ENCODE measurements around the gene APOL5. TPM values are rescaled to one million over a fixed set of nuclear protein-coding genes. Genes with fewer than 3 reads are reported as not detected.

APOL5 gene
- total and polyA plus RNA-seq, 10 of the 15 experiments (the other 5 are each of a cell fraction or from before 2014, with no cell fraction given): not detected

- in situ Hi-C loops (cut with MboI): no loop called here
- H2AFZ ChIP-seq (ENCODE audit: control insufficient read depth, low read depth, low read length): no peak overlapping the region
- no peaks in the 10 kb centered on the region for H3K4me1 ChIP-seq (ENCODE audit: control insufficient read depth, insufficient read depth, low read length)
- TF ChIP-seq MAX (IDR thresholded peaks at IDR 0.05; ENCODE audit: low read depth, low read length) (no peak), POLR2AphosphoS5 (IDR thresholded peaks at IDR 0.05; ENCODE audit: low read length) (no peak), SRF (IDR thresholded peaks at IDR 0.05; ENCODE audit: low read depth in 2 of 2, low read length in 2 of 2) (no peak), SIX5 (IDR thresholded peaks at IDR 0.05; ENCODE audit: low read depth, low read length, severe bottlenecking) (no peak)
- H3K4me2 ChIP-seq (ENCODE audit: control insufficient read depth, insufficient read depth): no peak overlapping the region
- SMC1A ChIA-PET (ENCODE audit: uncharacterized antibody, unreplicated experiment): no interaction called here
- DNase-seq (ENCODE audit: low read depth, low spot score) (no peak), FAIRE-seq (no peak), ATAC-seq (no peak)
- no peaks in the 10 kb centered on the region for H3K9me3 ChIP-seq (replicated peaks; ENCODE audit: control insufficient read depth, insufficient read depth, low read length)
- H3K36me3 ChIP-seq (ENCODE audit: control insufficient read depth in 2 of 2, insufficient read depth in 2 of 2, low read length in 1 of 2): no peaks in the 10 kb centered on the region
- BruUV-seq (replicated peaks): no TSS peak
- POLR2A ChIA-PET: interaction anchor here (0.7 kb wide), 1 partner anchor 309 kb away, joined by 4 read pairs; no protein-coding TSS in a partner anchor
- H3K79me2 ChIP-seq (ENCODE audit: control insufficient read depth, insufficient read depth, low read length): no peaks in the 10 kb centered on the region
- no peaks in the 10 kb centered on the region for H4K20me1 ChIP-seq (ENCODE audit: control insufficient read depth, insufficient read depth)
- 35% methylated on average over 3 of the region's 3 CpGs for WGBS (ENCODE audit: insufficient coverage, insufficient replicate concordance, low lambda C conversion rate, missing lambda C conversion rate)
- RAD21 ChIA-PET (ENCODE audit: unreplicated experiment): no interaction called here
- no peak overlapping the region for H3K9ac ChIP-seq (ENCODE audit: control insufficient read depth, insufficient read depth, low read length)
- H3K4me3 ChIP-seq: no peak overlapping the region
- H3K27me3 ChIP-seq (replicated peaks in 1 of 2; ENCODE audit: control insufficient read depth in 2 of 2, insufficient read depth in 2 of 2, low read length in 1 of 2): no peaks in the 10 kb centered on the region
- intact Hi-C loops (cut with micrococcal nuclease; ENCODE audit: unreplicated experiment): no loop called here
- CTCF ChIA-PET: interaction anchor here (0.6 to 0.7 kb wide), 2 partner anchors 57 to 85 kb away, joined by 3 read pairs; partner anchors contain the start of gene APOL6
- no peak overlapping the region for H3K27ac ChIP-seq (ENCODE audit: control insufficient read depth, insufficient read depth)
Observed at GRCh38 chr22:35705141-35705540, 12.5 kb upstream of the APOL5 start.

GRCh38 chr22:35708453-35708852 is 9.2 kb upstream of the APOL5 start:
- Histone ChIP-seq H3K4me1 (ENCODE audit: control insufficient read depth, insufficient read depth, low read length) (no peaks in the 10 kb centered on the region), H3K36me3 (ENCODE audit: control insufficient read depth in 2 of 2, insufficient read depth in 2 of 2, low read length in 1 of 2) (no peaks in the 10 kb centered on the region), H4K20me1 (ENCODE audit: control insufficient read depth, insufficient read depth) (no peaks in the 10 kb centered on the region), H3K4me3 (no peak overlapping the region), H2AFZ (ENCODE audit: control insufficient read depth, low read depth, low read length) (no peak overlapping the region), H3K4me2 (ENCODE audit: control insufficient read depth, insufficient read depth) (no peak overlapping the region), H3K27ac (ENCODE audit: control insufficient read depth, insufficient read depth) (no peak overlapping the region), H3K9me3 (replicated peaks; ENCODE audit: control insufficient read depth, insufficient read depth, low read length) (no peaks in the 10 kb centered on the region), H3K9ac (ENCODE audit: control insufficient read depth, insufficient read depth, low read length) (no peak overlapping the region), H3K79me2 (ENCODE audit: control insufficient read depth, insufficient read depth, low read length) (no peaks in the 10 kb centered on the region), H3K27me3 (replicated peaks in 1 of 2; ENCODE audit: control insufficient read depth in 2 of 2, insufficient read depth in 2 of 2, low read length in 1 of 2) (no peaks in the 10 kb centered on the region)
- intact Hi-C loops (cut with micrococcal nuclease; ENCODE audit: unreplicated experiment) (no loop called here), in situ Hi-C loops (cut with MboI) (no loop called here)
- WGBS (ENCODE audit: insufficient coverage, insufficient replicate concordance, low lambda C conversion rate, missing lambda C conversion rate): 35% methylated on average over 7 of the region's 7 CpGs
- ChIA-PET RAD21 (ENCODE audit: unreplicated experiment) (no interaction called here), SMC1A (ENCODE audit: uncharacterized antibody, unreplicated experiment) (interaction anchor here (0.6 kb wide), 1 partner anchor 22 kb away, joined by 3 read pairs; no protein-coding TSS in a partner anchor), CTCF (no interaction called here), POLR2A (no interaction called here)
- FAIRE-seq (no peak), DNase-seq (ENCODE audit: low read depth, low spot score) (no peak), ATAC-seq (no peak)
- BruUV-seq (replicated peaks): no TSS peak
- no peak for TF ChIP-seq JUND (IDR thresholded peaks at IDR 0.05; ENCODE audit: low read depth, low read length)
- no peak for TF ChIP-seq IRF5 (IDR thresholded peaks at IDR 0.05; ENCODE audit: borderline replicate concordance)
- TF ChIP-seq TARDBP (IDR thresholded peaks at IDR 0.05; ENCODE audit: borderline replicate concordance): no peak
- TF ChIP-seq ASH2L (IDR thresholded peaks at IDR 0.05; ENCODE audit: borderline replicate concordance, low read depth): no peak
- TF ChIP-seq REST (IDR thresholded peaks at IDR 0.05; ENCODE audit: low read depth, low read length): no peak
- no peak for TF ChIP-seq NFIC (IDR thresholded peaks at IDR 0.05; ENCODE audit: low read depth, low read length)
- TF ChIP-seq BMI1 (IDR thresholded peaks at IDR 0.05; ENCODE audit: borderline replicate concordance): no peak
- no peak for TF ChIP-seq USF1 (IDR thresholded peaks at IDR 0.05; ENCODE audit: borderline replicate concordance, extremely low read length, insufficient read depth, low read depth, low read length)

Measured in GM12878 (cell line).